HepG2 (cell line): ENCODE data around the gene RAB30. TPM values are rescaled to one million over a fixed set of nuclear protein-coding genes. Genes with fewer than 3 reads are reported as not detected.

Experiments used
- ATF3 ChIP-seq: sonication (generic); formaldehyde crosslinking; IDR thresholded peaks from 2 replicates; pipeline ENCODE4 v1.4.0; 2020; ENCODE audit warnings: missing genetic modification reagents
- BATF2 ChIP-seq: sonication (generic); formaldehyde crosslinking; IDR thresholded peaks from 2 replicates; pipeline ENCODE4 v1.8.0; 2022; ENCODE audit warnings: mild to moderate bottlenecking, missing genetic modification reagents, moderate library complexity
- DMTF1 ChIP-seq: sonication (generic); formaldehyde crosslinking; IDR thresholded peaks from 2 replicates; pipeline ENCODE4 v1.4.0; 2020; ENCODE audit warnings: mild to moderate bottlenecking, missing genetic modification reagents
- ETV6 ChIP-seq: sonication (generic); formaldehyde crosslinking; conservative IDR thresholded peaks from 2 replicates; pipeline ENCODE4 v1.4.0; 2020; ENCODE audit warnings: missing genetic modification reagents
- HMGXB3 ChIP-seq: sonication (generic); formaldehyde crosslinking; IDR thresholded peaks from 2 replicates; pipeline ENCODE4 v1.4.0; 2020; ENCODE audit warnings: missing genetic modification reagents, borderline replicate concordance
- HNF1A ChIP-seq, 2 experiments: sonication (generic) in 1 of 2; formaldehyde crosslinking in 1 of 2; IDR thresholded peaks; 2 replicates each; pipeline versions ENCODE4 v1.4.0 to v1.6.1; 2016 to 2020; ENCODE audit warnings: borderline replicate concordance in 1 of 2, low read depth in 1 of 2, mild to moderate bottlenecking in 1 of 2, missing genetic modification reagents in 1 of 2
- HOMEZ ChIP-seq: IDR thresholded peaks from 2 replicates; pipeline ENCODE4 v1.6.1; 2016; ENCODE audit warnings: low read depth
- JDP2 ChIP-seq: sonication (generic); formaldehyde crosslinking; IDR thresholded peaks from 2 replicates; pipeline ENCODE4 v1.8.1; 2022; ENCODE audit warnings: missing genetic modification reagents, borderline replicate concordance
- KDM5B ChIP-seq: sonication (generic); formaldehyde crosslinking; IDR thresholded peaks from 2 replicates; pipeline ENCODE4 v1.4.0; 2020; ENCODE audit warnings: missing genetic modification reagents, mild to moderate bottlenecking, borderline replicate concordance
- NCOR1 ChIP-seq: fragments of 200-600 bp; sonication (generic); IDR thresholded peaks from 2 replicates; pipeline ENCODE4 v1.7.0; 2017; ENCODE audit warnings: antibody characterized with exemption, low read length, borderline replicate concordance
- SATB2 ChIP-seq: sonication (generic); formaldehyde crosslinking; IDR thresholded peaks from 2 replicates; pipeline ENCODE4 v1.5.0; 2020; ENCODE audit warnings: missing genetic modification reagents
- TAF15 ChIP-seq: fragments of 200-400 bp; formaldehyde crosslinking; IDR thresholded peaks from one replicate; pipeline ENCODE4 v1.6.1; 2018; ENCODE audit warnings: mild to moderate bottlenecking, low read depth, low read length; ENCODE audit not compliant: poor library complexity, severe bottlenecking
- ZFP90 ChIP-seq: sonication (generic); formaldehyde crosslinking; IDR thresholded peaks from 2 replicates; pipeline ENCODE4 v1.8.0; 2022; ENCODE audit warnings: missing genetic modification reagents, mild to moderate bottlenecking, inconsistent platforms, borderline replicate concordance
- ZNF530 ChIP-seq: sonication (generic); formaldehyde crosslinking; IDR thresholded peaks from 2 replicates; pipeline ENCODE4 v1.5.0; 2020; ENCODE audit warnings: low read depth, mild to moderate bottlenecking, missing genetic modification reagents
- ZNF782 ChIP-seq: sonication (generic); formaldehyde crosslinking; IDR thresholded peaks from 2 replicates; pipeline ENCODE4 v1.4.0; 2020; ENCODE audit warnings: missing genetic modification reagents, mild to moderate bottlenecking, borderline replicate concordance
- polyA plus RNA-seq, 8 experiments: library from polyadenylated mRNA; depleted of rRNA in 3 of 8; stranded (reverse) in 7 of 8; unstranded in 1 of 8; fragments of >200 nt; fragmentation: Illumina TruSeq in 4 of 8; extraction: Trizol in 4 of 8; gene quantifications; 2 replicates each; pipeline versions ENCODE4 v1.2.1 to v1.2.3, GENCODE V29; 2011 to 2016; ENCODE audit warnings: low read depth in 4 of 8, missing spikeins in 1 of 8, mixed read lengths in 1 of 8; ENCODE audit not compliant: insufficient read depth in 1 of 8
- total RNA-seq, 5 experiments: library from RNA; depleted of rRNA; stranded (reverse); fragments of >200 nt; fragmentation: Illumina TruSeq; extraction: Trizol; gene quantifications; 2 replicates each; pipeline ENCODE4 v1.2.3, GENCODE V29; 2016; ENCODE audit warnings: low read depth in 1 of 5

RAB30 gene
- total and polyA plus RNA-seq, 2 of the 13 experiments (the other 11 are each of a cell fraction or from before 2014, with no cell fraction given) = 3.7 to 5.0 TPM

GRCh38 chr11:83025267-83025704, 46.4 kb downstream of the RAB30 start (continued):
- TF ChIP-seq HMGXB3 (CRISPR knock-in tag) (no peak), ZNF530 (CRISPR knock-in tag) (no peak), HNF1A (IDR thresholded peaks at IDR 0.05; ENCODE audit: low read depth) (no peak), HNF1A (CRISPR knock-in tag; IDR thresholded peaks at IDR 0.05; ENCODE audit: borderline replicate concordance) (no peak), ZFP90 (CRISPR knock-in tag) (no peak), JDP2 (CRISPR knock-in tag) (no peak), ETV6 (CRISPR knock-in tag) (no peak), KDM5B (no peak), DMTF1 (no peak), NCOR1 (no peak), ZNF782 (CRISPR knock-in tag) (no peak), ATF3 (no peak), TAF15 (no peak), BATF2 (no peak), SATB2 (CRISPR knock-in tag) (no peak), HOMEZ (CRISPR knock-in tag) (peak; percentile 80)
